Activated CD8-positive, alpha-beta memory T cell treated with anti-CD3 and anti-CD28 coated beads for 1 hour (primary cell): ENCODE results near the gene F10.

Experiments
- DNase-seq, 2 donors: peaks; one replicate each; pipeline ENCODE4 v3.0.0-alpha.2; 2020; ENCODE audit warnings: low read depth in 1 of 2; ENCODE audit errors: extremely low read depth in 1 of 2

The F10 gene

DNA sequence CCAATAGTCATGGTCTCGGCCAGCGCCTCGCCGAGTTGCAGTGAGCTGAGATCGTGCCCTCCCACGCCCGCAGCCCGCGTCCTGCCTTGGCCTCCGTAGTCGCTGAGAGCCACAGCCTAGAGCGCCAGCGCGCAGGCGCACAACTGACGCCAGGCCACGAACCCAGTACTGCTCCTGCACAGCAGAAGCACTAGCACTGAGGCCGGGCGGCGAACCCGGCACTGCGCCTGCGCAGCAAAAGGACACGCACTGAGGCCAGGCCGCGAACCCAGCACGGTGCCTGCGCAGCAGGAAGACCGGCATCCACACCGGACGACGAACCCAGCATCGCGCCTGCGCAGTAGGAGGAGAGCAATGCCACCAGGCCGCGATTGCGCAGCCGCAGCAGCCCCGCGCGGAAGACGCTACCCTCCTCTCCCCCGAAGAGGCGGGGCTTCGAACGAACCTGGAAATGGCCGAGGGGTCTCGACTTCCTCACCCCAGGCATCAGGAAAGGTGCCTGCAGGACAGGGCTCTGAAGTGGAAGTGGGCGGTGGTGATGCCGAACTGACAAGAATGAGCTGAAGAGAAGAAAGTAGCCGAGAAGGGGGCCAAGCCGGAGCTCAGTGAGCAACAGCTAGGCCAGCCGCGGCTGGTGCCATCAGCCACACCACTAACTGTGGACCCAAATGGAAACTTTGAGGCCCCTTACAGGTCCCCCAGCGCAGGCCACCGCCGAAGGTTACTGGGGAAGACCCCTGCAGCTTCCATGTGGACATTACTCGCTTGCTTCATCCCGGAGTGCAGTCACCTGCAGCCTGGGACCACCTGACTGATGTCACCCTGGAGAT is 7.5 kb downstream of the F10 start:
- no peak for DNase-seq

GRCh38 chr13:113135281-113135760 is 12.7 kb downstream of the F10 start:
- DNase-seq = no peak

- DNase-seq = no peak
Observed at GRCh38 chr13:113137691-113138298, 15.2 kb downstream of the F10 start.

DNA sequence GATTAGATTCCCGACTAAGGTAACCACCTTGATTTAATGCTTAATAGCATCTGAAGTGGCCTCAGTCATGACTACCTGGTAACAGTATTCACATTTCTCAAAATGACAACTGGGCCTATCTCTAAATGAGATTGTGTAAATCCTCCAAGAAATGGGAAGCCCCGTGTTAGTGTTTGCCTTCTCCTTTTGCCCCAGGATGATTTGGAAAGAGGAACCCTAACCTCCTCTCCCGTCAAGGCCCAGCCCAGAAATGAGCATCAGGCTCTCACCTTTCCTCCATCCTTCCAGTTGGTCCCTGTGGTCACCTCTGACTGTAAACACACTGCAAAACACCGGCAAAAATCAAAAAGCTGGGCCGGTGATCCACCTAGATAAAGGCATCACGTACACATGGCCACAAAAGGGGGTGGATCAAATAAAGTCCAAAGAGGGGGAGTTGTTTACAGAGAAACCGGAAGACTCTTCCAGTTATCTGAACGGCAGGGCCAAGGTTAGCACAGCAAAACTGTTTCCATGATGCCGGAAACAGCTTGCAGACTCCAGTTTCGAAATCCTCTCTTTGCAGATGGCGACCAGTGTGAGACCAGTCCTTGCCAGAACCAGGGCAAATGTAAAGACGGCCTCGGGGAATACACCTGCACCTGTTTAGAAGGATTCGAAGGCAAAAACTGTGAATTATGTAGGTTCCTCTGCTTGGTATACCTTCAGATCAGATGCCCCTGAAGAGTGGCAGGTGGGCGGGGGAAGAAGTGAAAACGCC is 16.4 kb downstream of the F10 start:
- DNase-seq = no peak

- DNase-seq = no peak
Observed at GRCh38 chr13:113139577-113139976, 17.0 kb downstream of the F10 start.

- no peak for DNase-seq
Observed at GRCh38 chr13:113140677-113141600, 18.3 kb downstream of the F10 start.

- no peak for DNase-seq
Observed at GRCh38 chr13:113141601-113141970, 19.0 kb downstream of the F10 start.

DNA sequence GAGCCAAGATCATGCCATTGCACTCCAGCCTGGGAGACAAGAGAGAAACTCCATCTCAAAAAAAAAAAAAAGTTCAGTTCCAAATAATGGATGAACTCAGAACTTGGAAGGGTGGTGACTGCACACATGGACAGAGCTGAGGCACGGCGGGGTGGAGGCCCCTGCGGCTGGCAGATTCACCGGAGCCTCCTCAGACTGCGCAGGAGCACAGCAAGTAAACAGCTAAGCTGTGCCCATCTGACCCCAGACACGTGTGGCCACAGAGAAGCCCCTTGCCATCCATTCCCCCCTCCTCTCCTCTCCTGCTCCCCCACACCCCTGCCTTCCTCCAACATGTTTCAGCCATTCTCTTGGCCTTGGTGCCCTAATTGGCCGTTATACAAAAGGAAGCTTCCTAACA is 20.3 kb downstream of the F10 start:
- DNase-seq = no peak

- DNase-seq = no peak
Observed at GRCh38 chr13:113143466-113144254, 21.1 kb downstream of the F10 start.

DNA sequence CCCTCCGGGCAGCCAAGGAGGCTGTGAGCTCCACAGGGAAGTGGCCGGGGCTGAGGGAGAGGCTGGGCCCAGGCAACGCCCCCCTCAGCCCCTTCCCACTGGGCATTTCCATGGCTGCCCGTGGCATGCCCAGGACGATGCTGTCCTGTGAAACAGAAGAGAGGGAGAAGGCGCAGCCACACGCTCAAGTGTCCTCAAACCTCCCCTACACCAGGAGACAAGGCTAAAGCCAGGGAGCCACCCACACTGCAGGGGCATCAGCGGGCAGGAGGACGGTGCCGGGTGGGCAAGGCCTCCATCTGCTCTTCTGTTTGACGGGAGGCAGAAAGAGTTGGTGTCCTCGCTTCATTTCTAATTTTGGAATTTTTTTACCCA is 21.6 kb downstream of the F10 start:
- no peak for DNase-seq

DNA sequence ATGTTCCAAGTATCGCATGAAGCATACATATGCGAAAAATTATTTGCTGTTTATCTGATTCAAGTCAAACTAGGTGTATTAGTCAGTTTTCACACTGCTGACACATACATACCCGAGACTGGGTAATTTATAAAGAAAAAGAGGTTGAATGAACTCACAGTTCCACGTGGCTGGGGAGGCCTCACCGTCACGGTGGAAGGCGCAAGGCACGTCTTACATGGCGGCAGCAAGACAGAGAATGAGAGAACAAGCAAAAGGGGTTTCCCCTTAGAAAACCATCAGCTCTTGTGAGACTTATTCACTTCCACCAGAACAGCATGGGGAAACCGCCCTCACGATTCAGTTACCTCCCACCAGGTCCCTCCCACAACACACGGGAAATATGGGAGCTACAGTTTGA is 22.9 kb downstream of the F10 start:
- no peak for DNase-seq

DNA sequence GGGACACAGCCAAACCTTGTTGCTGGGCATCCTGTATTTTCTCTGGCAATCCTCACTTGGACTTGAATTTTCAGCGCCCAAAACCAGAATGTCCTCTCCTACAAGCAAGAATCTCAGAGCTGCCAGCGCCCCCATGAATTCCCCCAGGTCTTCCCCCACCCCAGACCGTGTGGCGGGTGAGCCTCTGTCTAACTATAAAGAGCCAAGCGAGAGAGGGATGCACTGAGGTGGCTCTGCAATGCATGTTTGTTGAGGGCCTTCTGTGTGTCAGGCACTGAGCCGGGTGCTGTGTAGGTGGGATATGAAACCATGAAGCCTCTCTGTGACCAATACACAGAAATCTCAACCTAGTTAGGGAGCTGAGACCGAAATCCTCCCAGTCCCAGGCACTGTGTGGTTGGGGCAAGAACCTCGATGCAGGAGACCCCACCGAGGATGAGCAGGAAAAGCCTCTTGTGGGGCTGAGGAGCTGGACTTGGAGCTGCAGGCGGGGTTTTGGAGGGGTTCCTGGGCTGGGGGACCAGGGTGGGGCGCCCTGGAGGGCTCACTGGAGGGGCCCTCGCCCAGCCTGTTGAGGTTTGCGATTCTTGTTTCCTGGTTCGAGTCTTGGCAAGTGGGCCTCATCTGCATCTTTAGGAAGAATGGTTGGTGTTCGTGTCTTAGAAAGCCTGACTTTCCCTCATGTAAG is 23.5 kb downstream of the F10 start:
- no peak for DNase-seq

GRCh38 chr13:113146750-113147149 is 24.2 kb downstream of the F10 start:
- DNase-seq = no peak

GRCh38 chr13:113147206-113147605 is 24.6 kb downstream of the F10 start:
- no peak for DNase-seq

DNA sequence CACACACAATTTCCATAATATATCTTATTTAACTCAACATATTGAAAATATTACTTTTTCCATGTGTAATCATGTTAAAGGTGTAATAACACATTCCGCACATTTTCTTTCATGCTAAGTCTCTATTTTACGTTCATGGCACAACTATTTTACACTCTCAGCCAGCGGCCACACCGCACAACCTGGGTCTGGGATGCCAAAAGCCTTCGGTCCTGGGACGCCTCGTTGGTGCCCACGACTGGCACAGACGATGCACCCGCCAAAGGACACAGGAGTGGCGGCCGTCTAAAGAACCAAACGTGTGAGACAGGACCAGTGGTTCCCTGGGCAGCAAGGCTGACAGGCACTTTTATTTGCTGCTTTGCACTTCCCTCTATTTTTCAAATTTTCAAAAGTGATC is 25.8 kb downstream of the F10 start:
- no peak for DNase-seq

GRCh38 chr13:113148940-113149503 is 26.4 kb downstream of the F10 start:
- no peak for DNase-seq

GRCh38 chr13:113149711-113150549 is 27.3 kb downstream of the F10 start:
- no peak for DNase-seq
